ENCODE results near the gene LYPD6B.

LYPD6B gene

GRCh38 chr2:149178612-149179011 lies 140.1 kb downstream of the LYPD6B start:
- Histone ChIP-seq H3K4me3 (ENCODE audit: insufficient read depth, low read length, poor library complexity, severe bottlenecking) (no peak overlapping the region), H3K36me3 (ENCODE audit: low read length) (no peaks in the 10 kb centered on the region), H3K79me2 (ENCODE audit: insufficient read depth, low read length) (no peaks in the 10 kb centered on the region), H3K9me3 (ENCODE audit: insufficient read depth, low read length) (no peaks in the 10 kb centered on the region), H2AFZ (ENCODE audit: low read depth, low read length, severe bottlenecking) (no peak overlapping the region), H3K9me2 (replicated peaks; ENCODE audit: insufficient read depth, low read length) (no peaks in the 10 kb centered on the region), H3K27ac (ENCODE audit: low read depth, low read length) (no peak overlapping the region), H3K9ac (ENCODE audit: low read length) (no peak overlapping the region), H4K20me1 (ENCODE audit: low read depth, low read length) (no peaks in the 10 kb centered on the region), H3K27me3 (ENCODE audit: low read length) (no peaks in the 10 kb centered on the region), H3K4me2 (ENCODE audit: low read depth, low read length, poor library complexity, severe bottlenecking) (no peak overlapping the region), H3F3A (ENCODE audit: insufficient read depth) (no peaks in the 10 kb centered on the region)
- TF ChIP-seq, protein P1, sequence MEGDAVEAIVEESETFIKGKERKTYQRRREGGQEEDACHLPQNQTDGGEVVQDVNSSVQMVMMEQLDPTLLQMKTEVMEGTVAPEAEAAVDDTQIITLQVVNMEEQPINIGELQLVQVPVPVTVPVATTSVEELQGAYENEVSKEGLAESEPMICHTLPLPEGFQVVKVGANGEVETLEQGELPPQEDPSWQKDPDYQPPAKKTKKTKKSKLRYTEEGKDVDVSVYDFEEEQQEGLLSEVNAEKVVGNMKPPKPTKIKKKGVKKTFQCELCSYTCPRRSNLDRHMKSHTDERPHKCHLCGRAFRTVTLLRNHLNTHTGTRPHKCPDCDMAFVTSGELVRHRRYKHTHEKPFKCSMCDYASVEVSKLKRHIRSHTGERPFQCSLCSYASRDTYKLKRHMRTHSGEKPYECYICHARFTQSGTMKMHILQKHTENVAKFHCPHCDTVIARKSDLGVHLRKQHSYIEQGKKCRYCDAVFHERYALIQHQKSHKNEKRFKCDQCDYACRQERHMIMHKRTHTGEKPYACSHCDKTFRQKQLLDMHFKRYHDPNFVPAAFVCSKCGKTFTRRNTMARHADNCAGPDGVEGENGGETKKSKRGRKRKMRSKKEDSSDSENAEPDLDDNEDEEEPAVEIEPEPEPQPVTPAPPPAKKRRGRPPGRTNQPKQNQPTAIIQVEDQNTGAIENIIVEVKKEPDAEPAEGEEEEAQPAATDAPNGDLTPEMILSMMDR (IDR thresholded peaks at IDR 0.05; ENCODE audit: insufficient read depth, low read length, poor library complexity, severe bottlenecking), result no peak
- no peak for TF ChIP-seq EZH2phosphoT487 (conservative IDR thresholded peaks at IDR 0.05; ENCODE audit: low read length)

GRCh38 chr2:149180226-149180875 lies 141.9 kb downstream of the LYPD6B start:
- H3K36me3 ChIP-seq (ENCODE audit: low read length), result no peaks in the 10 kb centered on the region
- no peak overlapping the region for H3K9ac ChIP-seq (ENCODE audit: low read length)
- H3K9me3 ChIP-seq (ENCODE audit: insufficient read depth, low read length), result no peaks in the 10 kb centered on the region
- H3F3A ChIP-seq (ENCODE audit: insufficient read depth), result no peaks in the 10 kb centered on the region
- H3K4me2 ChIP-seq (ENCODE audit: low read depth, low read length, poor library complexity, severe bottlenecking), result no peak overlapping the region
- no peaks in the 10 kb centered on the region for H4K20me1 ChIP-seq (ENCODE audit: low read depth, low read length)
- H3K9me2 ChIP-seq (replicated peaks; ENCODE audit: insufficient read depth, low read length), result no peaks in the 10 kb centered on the region
- no peaks in the 10 kb centered on the region for H3K27me3 ChIP-seq (ENCODE audit: low read length)
- H3K79me2 ChIP-seq (ENCODE audit: insufficient read depth, low read length), result no peaks in the 10 kb centered on the region
- H3K27ac ChIP-seq (ENCODE audit: low read depth, low read length), result no peak overlapping the region
- H2AFZ ChIP-seq (ENCODE audit: low read depth, low read length, severe bottlenecking), result no peak overlapping the region
- H3K4me3 ChIP-seq (ENCODE audit: insufficient read depth, low read length, poor library complexity, severe bottlenecking), result no peak overlapping the region
- no peak for TF ChIP-seq EZH2phosphoT487 (conservative IDR thresholded peaks at IDR 0.05; ENCODE audit: low read length)
- TF ChIP-seq, protein P1 (IDR thresholded peaks at IDR 0.05; ENCODE audit: insufficient read depth, low read length, poor library complexity, severe bottlenecking), result no peak

- TF ChIP-seq EZH2phosphoT487 (conservative IDR thresholded peaks at IDR 0.05; ENCODE audit: low read length), result no peak
- TF ChIP-seq, protein P1 (IDR thresholded peaks at IDR 0.05; ENCODE audit: insufficient read depth, low read length, poor library complexity, severe bottlenecking), result no peak
- Histone ChIP-seq H3K4me2 (ENCODE audit: low read depth, low read length, poor library complexity, severe bottlenecking) (no peak overlapping the region), H3K79me2 (ENCODE audit: insufficient read depth, low read length) (no peaks in the 10 kb centered on the region), H3K9me2 (replicated peaks; ENCODE audit: insufficient read depth, low read length) (no peaks in the 10 kb centered on the region), H2AFZ (ENCODE audit: low read depth, low read length, severe bottlenecking) (no peak overlapping the region), H3K36me3 (ENCODE audit: low read length) (no peaks in the 10 kb centered on the region), H3F3A (ENCODE audit: insufficient read depth) (no peaks in the 10 kb centered on the region), H3K9me3 (ENCODE audit: insufficient read depth, low read length) (no peaks in the 10 kb centered on the region), H4K20me1 (ENCODE audit: low read depth, low read length) (no peaks in the 10 kb centered on the region), H3K27me3 (ENCODE audit: low read length) (no peaks in the 10 kb centered on the region), H3K9ac (ENCODE audit: low read length) (no peak overlapping the region), H3K4me3 (ENCODE audit: insufficient read depth, low read length, poor library complexity, severe bottlenecking) (no peak overlapping the region), H3K27ac (ENCODE audit: low read depth, low read length) (no peak overlapping the region)
Observed at GRCh38 chr2:149183187-149183586, 144.7 kb downstream of the LYPD6B start.
